GM21526 (cell line): Measurements from ENCODE around the gene DDX4.

Experiments
- ATAC-seq: cut with Tn5 transposase; IDR thresholded peaks from one replicate; pipeline ENCODE4 v1.9.1; 2021; ENCODE audit warnings: moderate library complexity; ENCODE audit not compliant: unreplicated experiment, low FRiP score

DDX4 gene

DNA sequence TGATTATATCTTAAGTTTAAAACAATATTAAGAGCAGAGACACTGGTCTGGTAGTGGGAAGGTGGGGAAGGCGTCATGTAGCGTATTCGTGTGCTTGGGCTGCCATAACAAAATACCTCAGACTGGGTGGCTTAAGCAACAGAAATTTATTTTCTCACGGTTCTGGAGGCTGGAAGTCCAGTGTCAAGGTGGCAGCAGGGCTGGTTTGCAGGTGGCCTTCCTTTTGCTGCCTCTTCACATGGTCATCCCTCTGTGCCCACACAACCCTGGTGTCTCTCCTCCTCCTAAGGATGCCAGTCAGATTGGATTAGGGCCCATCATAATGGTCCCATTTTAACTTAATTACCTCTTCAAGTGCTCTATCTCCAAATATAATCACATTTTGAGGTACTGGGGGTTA lies 122.8 kb downstream of the DDX4 start:
- no peak for ATAC-seq

GRCh38 chr5:55864606-55865541 lies 127.0 kb downstream of the DDX4 start:
- no peak for ATAC-seq

DNA sequence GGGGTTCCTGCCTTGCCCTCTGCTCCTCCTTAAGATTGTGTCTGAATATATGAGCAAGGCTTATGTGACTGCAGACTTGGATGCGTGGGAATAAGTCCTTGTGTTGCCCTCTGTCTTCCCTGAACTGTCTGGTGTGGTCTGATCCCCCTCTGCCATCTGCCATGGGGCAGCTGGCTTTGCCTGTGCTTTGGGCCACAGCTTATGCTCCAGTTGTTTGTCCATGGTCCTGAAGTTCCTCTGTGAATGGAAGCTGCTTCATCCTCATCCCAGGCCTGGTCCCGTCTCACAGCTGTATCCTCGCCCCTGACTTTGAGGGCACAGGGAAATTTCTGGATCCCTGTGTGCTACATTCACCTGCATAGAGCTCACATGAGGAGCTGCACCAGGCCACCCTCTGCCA lies 128.0 kb downstream of the DDX4 start:
- no peak for ATAC-seq

GRCh38 chr5:55866485-55866884 lies 128.6 kb downstream of the DDX4 start:
- no peak for ATAC-seq
